Breast epithelium (tissue), 3 donors: ENCODE data around the gene IMPA2.

Experiments used
- POLR2AphosphoS5 ChIP-seq, 3 donors: sonication (generic); formaldehyde crosslinking; IDR thresholded peaks; one replicate each; pipeline ENCODE4 v1.6.1; 2017; ENCODE audit warnings: antibody characterized with exemption in 3 of 3
- TF ChIP-seq, protein P1 (sequence below), 3 donors: fragments of 450-650 bp; IDR thresholded peaks; one replicate each; pipeline ENCODE4 v1.5.1; 2016 to 2017; ENCODE audit warnings: antibody characterized with exemption in 3 of 3, mild to moderate bottlenecking in 3 of 3, moderate library complexity in 3 of 3

- TF ChIP-seq POLR2AphosphoS5 (IDR thresholded peaks at IDR 0.05): no peak
- TF ChIP-seq, protein P1, sequence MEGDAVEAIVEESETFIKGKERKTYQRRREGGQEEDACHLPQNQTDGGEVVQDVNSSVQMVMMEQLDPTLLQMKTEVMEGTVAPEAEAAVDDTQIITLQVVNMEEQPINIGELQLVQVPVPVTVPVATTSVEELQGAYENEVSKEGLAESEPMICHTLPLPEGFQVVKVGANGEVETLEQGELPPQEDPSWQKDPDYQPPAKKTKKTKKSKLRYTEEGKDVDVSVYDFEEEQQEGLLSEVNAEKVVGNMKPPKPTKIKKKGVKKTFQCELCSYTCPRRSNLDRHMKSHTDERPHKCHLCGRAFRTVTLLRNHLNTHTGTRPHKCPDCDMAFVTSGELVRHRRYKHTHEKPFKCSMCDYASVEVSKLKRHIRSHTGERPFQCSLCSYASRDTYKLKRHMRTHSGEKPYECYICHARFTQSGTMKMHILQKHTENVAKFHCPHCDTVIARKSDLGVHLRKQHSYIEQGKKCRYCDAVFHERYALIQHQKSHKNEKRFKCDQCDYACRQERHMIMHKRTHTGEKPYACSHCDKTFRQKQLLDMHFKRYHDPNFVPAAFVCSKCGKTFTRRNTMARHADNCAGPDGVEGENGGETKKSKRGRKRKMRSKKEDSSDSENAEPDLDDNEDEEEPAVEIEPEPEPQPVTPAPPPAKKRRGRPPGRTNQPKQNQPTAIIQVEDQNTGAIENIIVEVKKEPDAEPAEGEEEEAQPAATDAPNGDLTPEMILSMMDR (IDR thresholded peaks at IDR 0.05): no peak
Measured at GRCh38 chr18:11969904-11970835, 11.1 kb upstream of the IMPA2 start.
